Activated naive CD4-positive, alpha-beta T cell treated with anti-CD3 and anti-CD28 coated beads for 36 hours (primary cell): Measurements from ENCODE around the gene ZNF530. TPM values are rescaled to one million over a fixed set of nuclear protein-coding genes. Genes with fewer than 3 reads are reported as not detected.

ENCODE experiments used
- total RNA-seq, 2 experiments: library from RNA; stranded (reverse); gene quantifications; one replicate each; pipeline ENCODE4 v1.2.3, GENCODE V29; 2021

Gene ZNF530
- total RNA-seq, 2 experiments from 2014 or later: 4.0 to 4.4 TPM

Other genes starting within 250 kb of the ZNF530 start
- gene ZNF304, start 248.6 kb upstream of the ZNF530 start, total RNA-seq: 1 to 10 TPM; 3.3 to 3.6 TPM
- gene TRAPPC2B, start 236.3 kb upstream of the ZNF530 start, total RNA-seq: 1 to 10 TPM; 3.1 to 3.4 TPM
- 1 to 10 TPM in 1 of 2 experiments, under 1 TPM in 1; 0.84 to 1.3 TPM for gene ZNF547, start 236.3 kb upstream of the ZNF530 start, total RNA-seq
- 10 to 100 TPM; 11.9 to 13.3 TPM for gene ZNF548, start 210.0 kb upstream of the ZNF530 start, total RNA-seq
- gene ZNF17, start 188.7 kb upstream of the ZNF530 start, total RNA-seq: 1 to 10 TPM; 4.6 to 6.3 TPM
- gene ZNF749, start 164.6 kb upstream of the ZNF530 start, total RNA-seq: 1 to 10 TPM; 8.2 to 9.9 TPM
- under 1 TPM; 0.15 to 0.19 TPM for gene VN1R1, start 142.7 kb upstream of the ZNF530 start, total RNA-seq
- gene ZNF772, start 122.3 kb upstream of the ZNF530 start, total RNA-seq: 1 to 10 TPM; 6.0 to 8.3 TPM
- gene ZNF419, start 112.1 kb upstream of the ZNF530 start, total RNA-seq: 1 to 10 TPM; 5.3 to 5.9 TPM
- gene ZNF773, start 99.9 kb upstream of the ZNF530 start, total RNA-seq: 1 to 10 TPM; 4.2 to 5.0 TPM
- gene ZNF549, start 72.5 kb upstream of the ZNF530 start, total RNA-seq: 1 to 10 TPM; 1.8 TPM
- gene ZNF550, start 40.0 kb upstream of the ZNF530 start, total RNA-seq: 1 to 10 TPM; 6.6 to 9.3 TPM
- 1 to 10 TPM; 1.5 to 2.0 TPM for gene ZNF416, start 21.0 kb upstream of the ZNF530 start, total RNA-seq
- gene ZIK1, start 15.7 kb upstream of the ZNF530 start, total RNA-seq: 1 to 10 TPM; 3.3 to 3.6 TPM
- gene ZNF134, start 14.4 kb downstream of the ZNF530 start, total RNA-seq: 1 to 10 TPM; 6.9 to 7.0 TPM
- gene ZNF211, start 33.3 kb downstream of the ZNF530 start, total RNA-seq: 1 to 10 TPM; 5.2 to 5.7 TPM
- not detected for gene ZSCAN4, start 69.0 kb downstream of the ZNF530 start, total RNA-seq
- 1 to 10 TPM; 4.7 to 6.0 TPM for gene ZNF551, start 82.1 kb downstream of the ZNF530 start, total RNA-seq
- gene ZNF154, start 109.3 kb downstream of the ZNF530 start, total RNA-seq: under 1 TPM; 0.64 to 0.69 TPM
- gene ZNF671, start 127.7 kb downstream of the ZNF530 start, total RNA-seq: 1 to 10 TPM; 7.1 to 7.2 TPM
- 10 to 100 TPM in 1 of 2 experiments, 1 to 10 TPM in 1; 9.4 to 10.3 TPM for gene ZNF776, start 146.9 kb downstream of the ZNF530 start, total RNA-seq
- gene ZNF586, start 169.8 kb downstream of the ZNF530 start, total RNA-seq: 10 to 100 TPM; 14.5 to 14.9 TPM
- gene ZNF552, start 215.0 kb downstream of the ZNF530 start, total RNA-seq: 1 to 10 TPM; 3.9 to 4.4 TPM
- 1 to 10 TPM; 8.7 to 9.2 TPM for gene ZNF587B, start 230.4 kb downstream of the ZNF530 start, total RNA-seq
- gene ZNF587, start 250.0 kb downstream of the ZNF530 start, total RNA-seq: 10 to 100 TPM; 17.5 to 20.2 TPM